NB4 (cell line): ENCODE measurements around the gene NCAM2.

Experiments used
- POLR2A ChIP-seq: IDR thresholded peaks from 2 replicates; pipeline ENCODE4 v1.6.1; 2011; ENCODE audit warnings: mild to moderate bottlenecking; ENCODE audit not compliant: insufficient read length; ENCODE audit errors: extremely low read depth
- TF ChIP-seq, protein P1 (sequence below): IDR thresholded peaks from 2 replicates; pipeline ENCODE4 v1.6.1; 2011; ENCODE audit warnings: low read depth, low read length
- TF ChIP-seq, protein P2 (sequence below): IDR thresholded peaks from one replicate; pipeline ENCODE4 v1.5.1; 2012; ENCODE audit warnings: low read depth, low read length

- TF ChIP-seq, protein P1, sequence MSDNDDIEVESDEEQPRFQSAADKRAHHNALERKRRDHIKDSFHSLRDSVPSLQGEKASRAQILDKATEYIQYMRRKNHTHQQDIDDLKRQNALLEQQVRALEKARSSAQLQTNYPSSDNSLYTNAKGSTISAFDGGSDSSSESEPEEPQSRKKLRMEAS, result no peak
- TF ChIP-seq, protein P2, sequence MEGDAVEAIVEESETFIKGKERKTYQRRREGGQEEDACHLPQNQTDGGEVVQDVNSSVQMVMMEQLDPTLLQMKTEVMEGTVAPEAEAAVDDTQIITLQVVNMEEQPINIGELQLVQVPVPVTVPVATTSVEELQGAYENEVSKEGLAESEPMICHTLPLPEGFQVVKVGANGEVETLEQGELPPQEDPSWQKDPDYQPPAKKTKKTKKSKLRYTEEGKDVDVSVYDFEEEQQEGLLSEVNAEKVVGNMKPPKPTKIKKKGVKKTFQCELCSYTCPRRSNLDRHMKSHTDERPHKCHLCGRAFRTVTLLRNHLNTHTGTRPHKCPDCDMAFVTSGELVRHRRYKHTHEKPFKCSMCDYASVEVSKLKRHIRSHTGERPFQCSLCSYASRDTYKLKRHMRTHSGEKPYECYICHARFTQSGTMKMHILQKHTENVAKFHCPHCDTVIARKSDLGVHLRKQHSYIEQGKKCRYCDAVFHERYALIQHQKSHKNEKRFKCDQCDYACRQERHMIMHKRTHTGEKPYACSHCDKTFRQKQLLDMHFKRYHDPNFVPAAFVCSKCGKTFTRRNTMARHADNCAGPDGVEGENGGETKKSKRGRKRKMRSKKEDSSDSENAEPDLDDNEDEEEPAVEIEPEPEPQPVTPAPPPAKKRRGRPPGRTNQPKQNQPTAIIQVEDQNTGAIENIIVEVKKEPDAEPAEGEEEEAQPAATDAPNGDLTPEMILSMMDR, result no peak
- no peak for TF ChIP-seq POLR2A
Observed at GRCh38 chr21:21238629-21239400, 240.6 kb downstream of the NCAM2 start.
